HL-60/S4 treated with phorbol 12-myristate 13-acetate at 8.2 ng/mL for 4 days and 3 days (cell line): ENCODE measurements around the gene KLHL14.

Experiments used
- in situ Hi-C: fragments of 300-500 bp; cut with MboI; formaldehyde crosslinking; loops from 2 replicates; pipeline ENCODE4 v1.15.0; 2022; ENCODE audit warnings: low sequenced_read_pairs

Gene KLHL14

DNA sequence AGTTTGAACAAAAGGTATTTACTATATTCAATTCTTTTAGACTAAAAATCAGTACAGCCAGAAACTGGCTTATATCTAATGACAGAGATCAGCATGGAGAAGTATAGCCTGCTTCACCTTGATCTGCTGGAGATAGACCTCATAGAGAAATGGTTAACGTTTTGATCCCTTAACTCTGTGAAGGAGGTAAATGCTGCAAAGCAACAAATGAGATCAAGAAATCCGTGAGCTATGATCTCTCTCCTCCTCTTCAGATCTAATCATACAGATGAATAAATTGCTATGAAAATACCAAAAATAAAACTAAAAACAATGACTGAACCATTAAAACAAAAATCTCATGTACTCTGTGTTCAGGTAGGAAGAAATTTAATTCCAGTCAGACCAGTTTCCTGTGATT, 42.8 kb downstream of the KLHL14 start:
- in situ Hi-C loops = no loop called here

DNA sequence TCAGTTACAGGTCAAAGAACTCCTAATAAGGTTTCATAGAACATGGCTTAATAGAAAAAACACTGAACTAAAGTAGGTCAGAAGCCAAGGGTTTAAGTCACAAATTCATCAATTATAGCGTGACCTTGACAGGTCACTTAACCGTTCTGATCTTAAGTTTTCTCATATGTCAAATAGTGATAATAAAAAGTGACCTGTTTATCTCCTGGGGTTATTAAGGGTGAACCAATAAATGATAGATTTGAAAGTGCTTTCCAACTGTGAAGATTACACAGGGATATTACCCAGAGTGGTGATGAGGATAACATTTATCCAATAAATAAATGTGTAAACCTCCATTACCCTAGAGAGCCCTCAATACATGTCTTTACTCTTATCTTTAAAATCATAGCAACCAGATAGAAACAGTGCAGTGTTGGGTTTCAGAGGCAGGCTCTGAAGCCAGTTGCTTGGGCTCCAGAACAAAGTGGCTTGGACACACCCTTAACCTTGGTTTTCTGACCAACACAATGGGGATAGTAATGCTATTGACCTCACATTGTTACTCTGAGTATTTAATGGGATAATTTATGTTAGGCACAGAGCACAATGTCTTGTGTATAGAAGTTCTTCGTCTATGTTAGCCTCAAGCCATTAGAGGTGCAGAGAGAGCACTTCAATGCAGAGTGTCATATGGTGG, 48.6 kb downstream of the KLHL14 start:
- in situ Hi-C loops = no loop called here

DNA sequence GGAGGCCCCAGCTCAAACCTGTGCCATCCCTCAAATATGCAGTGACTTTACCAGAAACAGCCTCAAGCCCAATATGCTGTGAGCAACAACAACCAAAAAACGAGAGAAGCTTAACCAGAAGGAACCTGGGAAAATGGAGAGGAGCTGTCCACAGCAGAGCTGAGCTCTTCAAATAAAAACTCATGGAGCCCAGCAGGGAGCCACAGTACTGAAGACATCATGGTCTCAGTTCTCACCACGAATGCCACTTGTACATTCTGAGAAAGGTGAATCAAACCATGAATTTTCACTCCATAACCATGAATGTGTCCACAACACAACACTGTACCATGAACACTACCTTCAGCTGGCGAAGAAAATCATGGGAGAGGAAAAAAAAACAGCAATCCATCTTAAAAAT, 50.5 kb downstream of the KLHL14 start:
- in situ Hi-C loops = no loop called here

DNA sequence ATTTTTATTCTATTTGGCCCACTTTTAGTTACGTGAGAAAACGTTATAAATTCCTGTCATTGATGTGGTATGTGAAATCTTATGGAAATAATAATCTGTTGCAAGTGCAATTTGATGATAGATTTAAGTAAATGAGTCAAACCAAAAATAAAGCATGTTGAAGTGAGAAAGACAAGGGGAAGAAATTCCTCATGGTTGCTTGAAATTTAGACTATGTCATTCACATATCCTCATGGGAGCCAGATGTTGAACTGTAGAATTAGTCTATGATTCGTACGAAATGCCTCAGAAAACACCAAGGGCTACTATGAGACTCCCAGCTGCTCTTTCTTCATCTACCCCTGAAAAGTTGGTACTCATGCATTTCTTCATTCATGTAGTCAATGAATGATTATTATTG, 55.7 kb downstream of the KLHL14 start:
- in situ Hi-C loops = no loop called here

DNA sequence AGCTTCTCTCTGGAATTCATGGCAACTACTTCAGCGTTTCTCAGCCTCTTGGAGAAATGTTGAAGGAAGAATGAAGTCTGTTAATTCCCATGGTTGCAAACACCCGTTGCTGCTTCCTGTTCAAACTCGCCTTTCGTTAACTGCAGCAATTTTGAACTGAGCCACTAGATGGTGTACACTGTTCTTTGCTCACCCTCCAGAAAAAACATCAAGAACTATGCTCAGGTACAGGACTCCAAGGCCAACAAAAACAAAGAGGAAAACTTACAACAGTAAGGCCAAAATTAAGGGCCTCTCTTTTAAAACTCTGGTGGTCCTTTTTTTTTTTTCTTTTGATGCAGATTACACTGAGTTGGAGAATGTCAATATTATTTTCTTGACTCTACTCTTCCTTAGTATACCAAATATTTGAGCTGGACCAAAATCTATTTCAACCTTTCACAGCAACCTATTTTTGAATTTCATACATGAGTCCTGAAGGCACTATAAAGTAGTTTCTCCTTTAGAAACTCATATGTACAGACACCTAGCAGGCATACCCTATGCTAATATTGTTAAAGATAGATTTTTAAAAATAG, 58.2 kb downstream of the KLHL14 start:
- in situ Hi-C loops = no loop called here

DNA sequence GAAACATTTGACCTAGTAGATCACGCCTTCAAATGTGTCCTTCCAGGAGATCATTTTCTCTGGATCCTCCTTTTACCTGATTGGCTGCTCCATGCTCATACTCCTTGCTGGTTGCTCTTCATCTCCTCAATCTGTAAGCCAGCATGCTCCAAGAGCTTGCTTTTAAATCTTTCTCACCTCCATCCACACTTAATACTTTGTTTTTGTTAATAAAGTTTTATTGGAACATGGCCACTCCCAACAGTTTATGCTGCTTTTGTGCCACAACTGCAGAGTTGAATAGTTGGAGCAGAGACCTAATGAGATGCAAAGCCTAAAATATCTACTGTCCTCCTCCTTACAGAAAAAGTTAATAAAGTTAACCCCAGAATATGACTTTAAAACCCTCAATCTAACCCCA, 60.0 kb downstream of the KLHL14 start:
- in situ Hi-C loops = no loop called here

DNA sequence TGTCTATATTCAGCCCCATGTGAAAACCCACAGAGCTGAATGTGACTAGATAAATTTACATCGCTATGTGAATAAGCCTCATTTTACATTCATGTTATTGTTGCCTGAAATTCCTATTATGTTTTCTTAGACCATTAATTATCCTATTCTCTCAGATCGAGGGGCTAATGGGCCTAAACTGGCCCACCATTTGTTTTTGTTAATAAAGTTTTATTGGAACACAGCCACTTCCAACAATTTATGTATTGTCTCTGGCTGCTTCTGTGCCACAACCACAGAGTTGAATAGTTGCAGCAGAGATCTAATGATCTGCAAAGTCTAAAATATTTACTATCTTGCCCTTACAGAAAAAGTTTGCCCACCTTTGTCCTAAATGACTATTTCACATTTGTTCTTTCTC, 61.0 kb downstream of the KLHL14 start:
- in situ Hi-C loops = no loop called here

DNA sequence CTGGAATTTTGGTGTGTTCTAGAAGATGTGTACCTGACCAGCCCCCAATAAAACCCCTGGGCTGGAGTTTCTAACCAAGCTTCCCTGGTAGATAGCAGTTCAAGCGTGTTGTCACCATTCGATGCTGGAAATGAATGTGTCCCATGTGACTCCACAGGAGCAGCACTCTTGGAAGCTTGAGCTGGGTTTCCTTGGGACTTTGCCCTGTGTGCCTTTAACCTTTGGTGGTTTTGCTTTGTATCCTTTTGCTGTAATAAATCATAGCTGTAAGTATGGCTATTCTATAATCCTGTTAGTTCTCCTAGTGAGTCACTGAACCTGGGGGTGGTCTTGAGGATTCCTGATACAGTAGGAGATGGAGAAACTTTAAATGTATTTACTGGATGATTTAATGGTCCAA, 65.2 kb downstream of the KLHL14 start:
- in situ Hi-C loops = no loop called here

DNA sequence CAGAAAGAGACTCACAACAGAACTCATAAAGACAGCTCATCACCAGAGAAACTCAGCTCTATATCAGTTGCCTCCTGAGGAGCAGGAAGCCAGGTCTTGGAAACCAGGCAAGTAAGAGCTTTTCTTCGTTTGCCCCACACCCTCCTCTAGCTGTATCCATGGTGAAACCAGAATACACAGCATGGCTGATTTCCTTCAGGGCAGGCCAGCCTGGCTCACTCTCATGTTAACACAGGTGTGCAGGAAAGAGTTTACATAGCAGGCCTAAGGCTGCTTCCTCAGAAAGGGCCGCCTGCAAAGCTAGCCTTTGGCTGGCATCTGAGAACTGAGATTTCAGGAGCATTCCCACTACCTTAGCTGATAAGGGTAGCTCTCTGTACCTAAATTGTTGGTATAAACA, 65.7 kb downstream of the KLHL14 start:
- in situ Hi-C loops = no loop called here

DNA sequence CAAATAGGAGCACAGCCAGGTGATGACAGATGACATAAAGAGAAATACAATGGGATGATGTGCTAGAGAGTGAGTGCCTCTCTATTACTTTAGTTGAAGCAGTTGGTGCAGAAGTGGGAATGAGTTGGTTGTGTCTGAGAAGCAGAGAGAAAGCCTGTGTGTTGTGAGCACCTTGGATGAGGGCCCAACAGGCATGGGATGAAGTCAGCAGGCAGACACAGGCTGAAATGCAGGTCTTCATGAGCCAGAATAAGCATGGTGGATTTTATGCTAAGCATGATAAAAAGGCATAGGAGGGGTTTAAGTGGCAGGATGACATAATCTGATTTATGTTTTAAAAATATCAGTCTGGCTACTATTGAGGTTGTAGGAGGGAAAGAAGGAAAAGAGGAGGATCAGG, 71.5 kb downstream of the KLHL14 start:
- in situ Hi-C loops = no loop called here

DNA sequence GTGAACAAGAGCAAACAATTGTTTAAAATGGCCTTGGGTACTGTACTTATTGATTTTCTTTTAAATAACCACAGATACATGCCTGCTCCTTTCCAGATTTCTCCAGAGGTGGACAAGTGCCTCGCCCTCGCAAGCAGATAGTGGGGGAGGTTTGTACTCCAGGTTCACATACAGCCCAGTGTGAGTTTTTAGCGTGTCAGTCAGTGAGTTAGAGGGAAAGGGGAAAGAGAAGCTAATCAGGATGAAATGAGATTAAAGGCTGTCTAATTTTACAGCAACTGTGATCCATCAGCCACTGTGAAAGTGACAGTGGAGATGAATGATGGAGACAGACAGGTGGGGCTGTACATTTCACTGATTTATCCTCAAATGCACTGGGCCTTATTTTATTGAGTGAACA, 74.7 kb downstream of the KLHL14 start:
- in situ Hi-C loops = no loop called here

DNA sequence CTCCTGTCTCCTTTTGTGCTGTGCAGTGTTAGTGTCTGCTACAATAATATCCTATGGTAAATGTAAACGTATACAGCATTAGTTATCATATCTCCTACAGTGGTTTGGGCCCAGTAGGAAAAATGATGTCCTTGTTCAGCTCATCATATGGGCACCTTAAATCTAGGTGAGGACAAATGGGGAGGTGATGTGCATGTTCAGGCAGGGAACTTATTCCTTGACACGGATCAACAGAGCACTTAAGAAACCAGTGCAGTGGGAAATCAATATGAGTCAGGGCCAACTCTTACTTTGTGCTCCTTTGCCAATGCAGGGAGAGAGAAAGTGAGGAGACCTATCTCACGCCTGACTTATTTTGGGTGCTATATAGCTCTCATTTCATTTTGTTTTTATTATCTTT, 76.4 kb downstream of the KLHL14 start:
- in situ Hi-C loops = no loop called here

DNA sequence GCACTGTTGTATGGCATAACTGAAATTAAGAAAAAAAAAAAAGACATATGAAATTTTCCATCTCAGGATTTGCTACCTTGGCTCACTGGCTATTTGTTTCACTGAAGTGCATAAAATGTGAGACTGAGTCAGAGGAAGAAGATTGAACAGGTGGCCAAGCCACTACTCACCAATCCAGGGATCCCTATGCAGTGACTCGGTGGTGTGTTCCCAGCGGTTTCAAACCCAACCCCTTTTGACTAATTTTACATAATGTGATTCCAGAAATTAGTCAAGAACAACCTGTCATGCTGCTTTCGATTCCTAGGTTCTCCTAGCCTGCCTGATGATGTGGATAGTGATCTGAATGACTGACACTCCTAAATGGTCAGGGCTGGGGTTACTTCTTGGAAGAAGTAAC, 77.3 kb downstream of the KLHL14 start:
- in situ Hi-C loops = no loop called here

DNA sequence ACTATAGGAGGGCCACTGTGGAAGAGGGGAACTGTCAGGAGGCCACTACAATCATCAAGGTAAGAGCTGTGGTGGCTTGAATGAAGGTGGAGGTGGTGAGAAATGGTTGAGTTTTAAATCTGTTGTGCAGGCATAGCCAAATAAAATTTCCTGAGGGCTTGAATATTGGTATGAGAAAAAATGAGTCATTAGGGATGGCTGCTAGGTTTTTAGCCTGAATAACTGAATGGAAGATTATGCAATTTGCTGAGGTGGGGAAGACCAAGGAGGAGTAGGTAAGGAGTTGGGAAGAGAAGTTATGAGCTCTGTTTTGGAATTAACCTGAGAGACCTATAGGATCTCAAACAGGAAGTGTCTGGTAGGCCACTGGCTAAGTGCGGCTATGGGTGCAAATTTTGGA, 84.0 kb downstream of the KLHL14 start:
- in situ Hi-C loops = no loop called here

DNA sequence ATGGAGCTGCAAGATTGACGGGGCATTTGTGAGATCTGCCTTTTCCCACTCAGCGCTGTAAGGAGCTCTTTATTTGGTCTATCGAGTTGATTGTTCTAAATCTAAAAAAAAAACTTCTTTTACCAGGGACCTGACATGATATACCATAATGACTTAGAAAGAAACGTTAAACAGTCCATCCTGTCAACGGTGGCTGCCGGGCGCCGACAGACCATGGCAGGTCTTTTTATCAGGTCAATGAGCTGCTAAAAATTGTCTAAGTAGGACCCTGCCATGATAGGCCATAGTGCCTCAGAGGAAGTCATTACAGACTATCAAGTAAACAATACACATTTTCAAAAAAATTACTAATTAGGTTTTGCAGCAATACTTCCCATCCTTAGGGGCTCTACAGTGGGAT, 87.9 kb downstream of the KLHL14 start:
- in situ Hi-C loops = no loop called here

DNA sequence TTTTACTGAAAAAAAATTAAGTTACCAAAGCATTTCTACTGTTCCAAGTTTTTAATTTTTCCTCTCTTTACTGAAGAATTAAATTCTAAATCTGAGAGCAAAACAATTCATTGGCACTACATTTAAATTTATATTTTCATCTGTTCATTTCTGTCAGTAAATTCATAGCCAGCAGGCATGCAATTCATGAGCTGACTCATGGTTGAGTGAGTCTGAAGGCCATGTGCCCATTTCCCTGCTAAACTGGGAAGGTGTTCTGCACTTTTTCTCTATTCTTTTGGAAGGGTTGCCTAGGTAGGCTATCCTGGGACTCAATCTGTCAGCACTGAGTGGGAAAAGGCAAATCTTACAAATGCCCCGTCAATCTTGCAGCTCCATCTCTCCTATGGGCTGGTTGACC, 88.7 kb downstream of the KLHL14 start:
- in situ Hi-C loops = no loop called here

DNA sequence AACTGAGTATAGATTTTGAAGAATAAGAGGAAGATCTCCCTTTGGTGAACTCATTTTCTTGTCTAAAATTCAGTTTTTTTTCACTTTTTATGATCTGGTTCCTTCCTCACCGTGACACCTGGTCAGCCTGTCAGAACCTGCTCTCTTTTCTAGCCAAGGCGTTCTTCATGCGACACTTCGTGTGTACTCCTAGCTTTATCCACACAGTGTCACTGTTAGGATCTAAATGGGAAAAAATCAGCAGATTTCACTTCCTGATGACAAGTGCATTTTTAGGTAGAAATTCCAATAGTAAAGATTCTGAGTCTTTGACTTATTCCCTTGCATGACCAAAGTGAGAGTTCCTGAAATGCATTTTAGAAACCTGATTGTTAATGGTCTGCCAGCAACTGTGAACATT, 89.8 kb downstream of the KLHL14 start:
- in situ Hi-C loops = no loop called here

DNA sequence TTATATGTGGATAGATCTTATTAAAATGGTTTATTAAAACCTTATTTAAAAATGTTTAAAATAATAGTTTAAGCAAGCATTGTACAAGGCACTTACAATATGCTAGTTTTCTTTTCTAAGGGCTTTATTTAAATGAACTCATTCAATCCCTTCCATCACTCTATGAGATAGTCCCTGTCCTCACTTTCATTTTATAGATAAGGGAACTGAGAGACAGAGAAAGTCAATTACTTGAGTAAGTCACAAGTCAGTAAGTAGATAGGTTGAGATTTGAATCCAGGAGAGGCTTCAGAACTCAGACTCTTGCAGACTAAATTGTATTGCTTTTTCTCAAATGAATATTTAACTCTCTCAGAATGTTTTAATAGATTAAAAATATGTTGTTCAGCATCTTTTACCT, 95.2 kb downstream of the KLHL14 start:
- in situ Hi-C loops = no loop called here

DNA sequence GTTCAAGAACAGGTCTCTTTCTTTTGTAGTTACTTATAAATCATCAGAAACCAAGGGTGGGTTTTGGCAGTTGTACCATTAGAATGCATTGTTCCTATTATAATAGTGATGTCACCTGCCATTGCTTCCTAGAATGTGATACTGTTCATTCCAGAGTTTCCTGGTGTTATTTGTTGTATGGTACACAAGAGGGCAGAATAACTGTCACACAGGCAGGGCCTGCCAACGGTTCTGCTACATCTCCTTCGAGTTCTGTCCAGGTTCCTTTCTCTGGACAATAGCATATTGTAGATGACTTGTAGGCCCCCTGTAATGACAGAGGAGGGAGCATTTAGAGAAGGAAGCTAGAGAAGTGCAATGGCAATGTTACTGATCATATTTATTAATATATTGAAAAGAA, 98.3 kb downstream of the KLHL14 start:
- in situ Hi-C loops = no loop called here

DNA sequence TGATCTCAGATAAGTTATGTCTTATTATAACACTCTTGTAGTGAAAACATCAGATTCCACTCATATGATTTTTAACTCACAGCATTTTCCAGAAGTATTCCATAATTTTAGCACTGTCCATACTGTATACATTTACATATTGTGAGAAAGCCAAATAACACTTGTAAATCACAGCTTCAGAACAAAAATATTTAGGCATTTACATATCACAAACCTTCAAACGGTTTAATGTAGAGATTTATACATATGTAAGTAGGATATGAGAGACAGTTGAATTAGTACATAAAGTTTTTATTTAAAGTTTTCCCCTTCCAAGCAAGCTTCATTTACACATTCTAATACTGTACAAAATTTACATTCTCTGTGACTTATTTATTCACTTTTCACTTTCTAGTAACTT, 100.4 kb downstream of the KLHL14 start:
- in situ Hi-C loops = no loop called here

DNA sequence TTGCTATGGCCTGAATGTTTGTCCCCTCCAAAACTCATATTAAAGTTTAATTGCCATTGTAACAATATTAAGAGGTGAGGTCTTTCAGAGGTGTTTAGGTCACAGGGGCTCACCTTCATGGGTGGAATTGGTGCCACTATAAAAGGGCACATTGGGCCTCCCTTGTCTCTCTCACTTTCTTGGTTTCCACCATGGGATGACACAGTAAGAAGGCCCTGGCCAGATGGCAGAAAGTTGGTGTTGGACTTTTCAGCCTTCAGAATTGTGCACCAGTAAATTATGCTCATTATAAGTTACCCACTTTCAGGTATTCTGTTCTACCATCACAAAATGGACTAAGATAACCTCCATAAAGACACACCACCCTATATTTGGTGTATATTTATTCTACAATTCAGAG, 102.1 kb downstream of the KLHL14 start:
- in situ Hi-C loops = no loop called here

DNA sequence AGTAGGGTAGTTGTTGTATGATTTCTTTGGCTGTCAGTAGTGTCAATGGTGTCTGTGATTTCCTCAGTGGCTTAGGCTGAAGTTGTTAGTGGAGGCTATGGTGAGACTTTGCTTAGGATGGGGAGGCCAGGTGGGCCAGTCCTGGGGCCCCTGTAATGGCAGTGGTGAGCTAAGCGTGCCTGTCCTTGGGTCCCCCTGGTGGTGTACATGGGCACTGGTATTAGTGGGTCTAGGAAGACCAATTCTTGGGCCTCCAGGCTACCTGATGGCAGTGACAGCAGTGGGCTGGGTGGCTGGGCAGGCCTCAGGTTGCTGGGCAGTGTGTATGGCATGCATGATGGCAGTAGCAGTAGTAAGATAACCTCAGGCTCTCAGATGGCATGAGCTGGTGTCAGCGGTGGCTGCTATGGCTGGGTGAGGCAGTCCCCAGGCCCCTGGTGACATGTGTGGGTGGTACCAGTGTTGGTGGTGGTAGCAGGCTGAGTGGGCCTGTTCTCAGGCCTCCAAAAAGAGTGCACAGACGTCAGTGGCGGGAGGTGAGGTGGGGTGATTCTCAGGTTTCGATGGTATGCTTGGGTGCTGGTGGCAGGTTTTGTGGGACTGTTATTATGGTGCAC, 103.2 kb downstream of the KLHL14 start:
- in situ Hi-C loops = no loop called here

DNA sequence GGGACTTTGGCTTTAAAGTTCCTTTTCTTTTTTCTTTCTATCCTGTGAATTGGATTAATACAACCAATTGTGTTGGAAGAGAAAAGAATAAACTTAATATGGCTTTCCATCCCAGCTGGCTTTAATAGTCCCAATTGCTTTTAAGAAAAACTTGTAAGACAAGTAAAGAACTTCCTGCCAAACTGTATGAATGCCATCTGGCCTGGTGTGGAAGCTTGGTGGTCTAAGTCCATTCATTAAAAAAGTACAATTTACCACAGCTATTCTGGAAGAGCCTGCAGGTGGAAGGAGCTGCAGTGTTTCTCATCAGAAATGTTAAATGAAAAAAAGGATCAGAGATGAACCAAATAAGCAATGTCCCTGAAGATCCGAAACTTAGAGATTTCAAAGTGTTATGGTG, 103.9 kb downstream of the KLHL14 start:
- in situ Hi-C loops = no loop called here
